Motor neuron (in vitro differentiated cells): ENCODE results near the gene RFTN2. TPM values are rescaled to one million over a fixed set of nuclear protein-coding genes. Genes with fewer than 3 reads are reported as not detected.
"Not testable (repeated sequence)": the region's sequence is repeated elsewhere in the genome, so short reads cannot be mapped to it uniquely, and the experiment has no call there.

Experiments
- ATAC-seq, 8 experiments: fragments of 200-7000 bp; cut with Tn5 transposase; replicated peaks in 6 of 8; 2 replicates each; pipeline ENCODE4 v1.8.0; 2021; ENCODE audit warnings: mild to moderate bottlenecking in 8 of 8, moderate library complexity in 8 of 8
- H3K27ac ChIP-seq, 2 donors: fragments of 250-450 bp; sonication (Bioruptor Pico); 2 replicates each; pipeline ENCODE4 v1.9.0; 2021; ENCODE audit warnings: antibody characterized with exemption in 2 of 2, mild to moderate bottlenecking in 2 of 2, moderate library complexity in 1 of 2
- H3K4me1 ChIP-seq, 2 donors: fragments of 250-450 bp; sonication (Bioruptor Pico); replicated peaks in 1 of 2; 2 replicates each; pipeline ENCODE4 v1.6.1; 2021; ENCODE audit warnings: antibody characterized with exemption in 2 of 2, mild to moderate bottlenecking in 2 of 2, moderate library complexity in 1 of 2
- H3K4me3 ChIP-seq, 5 donors: fragments of 250-450 bp; sonication (Bioruptor Pico); 2 replicates each; pipeline ENCODE4 v1.9.0; 2021; ENCODE audit warnings: antibody characterized with exemption in 5 of 5, mild to moderate bottlenecking in 5 of 5, moderate library complexity in 4 of 5
- WGBS, 10 experiments: fragments of 450-650 bp; shearing (Covaris generic); methylation state at CpG; one replicate each; pipeline ENCODE4 v1.0.0; 2022; 5-methylcytosine and 5-hydroxymethylcytosine counted together
- in situ Hi-C, 9 experiments: fragments of 400-800 bp; cut with MboI; loops; one replicate each; pipeline ENCODE4 v1.15.0; 2021; ENCODE audit warnings: low sequenced_read_pairs in 9 of 9, low pct_unique_long_range_greater_than_20kb in 2 of 9; ENCODE audit not compliant: unreplicated experiment in 9 of 9
- total RNA-seq, 8 experiments: library from RNA; unstranded; fragments of 300-600 nt; gene quantifications; 2 replicates each; pipeline versions ENCODE4 v1.2.3 to v1.2.4, GENCODE V29; 2022

The RFTN2 gene
- 10 to 100 TPM in 1 of 8 experiments, 1 to 10 TPM in 4, under 1 TPM in 3; 0.63 to 22.7 (median 2.3) TPM for total RNA-seq

- peaks cover 0 to 11% of the 10 kb centered on the region in 2 donors for H3K4me1 ChIP-seq
- no peak for ATAC-seq
- H3K4me3 ChIP-seq = peak within 1 kb of the TSS; percentile 22 to 34 (median 28)
- in situ Hi-C loops = no loop called here
- 4 to 38% (median 14%) methylated on average over 1 to 3 of the region's 3 CpGs for WGBS, 10 experiments
- H3K27ac ChIP-seq = no peak within 1 kb of the TSS
Measured at GRCh38 chr2:197675246-197675645, at the start of gene RFTN2. TSS of gene RFTN2 (minus strand) at chr2:197675587. CDS start at chr2:197675458, 129 bp downstream.

- Histone ChIP-seq H3K4me3 (no peak overlapping the region), H3K4me1 (no peaks in the 10 kb centered on the region), H3K27ac (no peak overlapping the region)
- in situ Hi-C loops = no loop called here
- WGBS, 10 experiments = 83 to 100% (median 100%) methylated on average over 2 of the region's 2 CpGs
- ATAC-seq = no peak
Measured at GRCh38 chr2:197717863-197718262, 42.5 kb upstream of the RFTN2 start.

- no peak for ATAC-seq
- in situ Hi-C loops = no loop called here
- H3K4me1 ChIP-seq = peaks cover 7 to 8% of the 10 kb centered on the region in 2 donors
- H3K4me3 ChIP-seq = no peak overlapping the region
- WGBS, 10 experiments = 64 to 100% (median 93%) methylated on average over 2 to 3 of the region's 3 CpGs; no CpG with 5 or more reads in 1 of the 10 experiments
- no peak overlapping the region for H3K27ac ChIP-seq
Measured at GRCh38 chr2:197713271-197713670, 37.9 kb upstream of the RFTN2 start.

GRCh38 chr2:197711578-197711977 is 36.2 kb upstream of the RFTN2 start:
- peak in 2 of 8 experiments; percentile 56 to 73 for ATAC-seq
- in situ Hi-C loops = no loop called here
- H3K4me1 ChIP-seq = peaks cover 15 to 20% of the 10 kb centered on the region in 2 donors
- no peak overlapping the region for H3K27ac ChIP-seq
- H3K4me3 ChIP-seq = no peak overlapping the region

- no peak overlapping the region for H3K4me3 ChIP-seq
- H3K27ac ChIP-seq = no peak overlapping the region
- in situ Hi-C loops = no loop called here
- ATAC-seq = no peak
- peaks cover 15 to 20% of the 10 kb centered on the region in 2 donors for H3K4me1 ChIP-seq
Measured at GRCh38 chr2:197710424-197711042, 35.1 kb upstream of the RFTN2 start.

GRCh38 chr2:197709140-197709539 is 33.8 kb upstream of the RFTN2 start:
- H3K27ac ChIP-seq, H3K4me3 ChIP-seq, ATAC-seq: not testable (repeated sequence)
- 70 to 100% (median 80%) methylated on average over 1 to 5 of the region's 7 CpGs; no CpG with 5 or more reads in 3 of the 10 experiments for WGBS, 10 experiments
- in situ Hi-C loops = loop anchor here in 1 of 9 experiments (10.0 kb wide), 1 partner anchor 66 kb away; no protein-coding TSS in a partner anchor
- H3K4me1 ChIP-seq = peaks cover 20% of the 10 kb centered on the region in 2 donors

GRCh38 chr2:197708331-197708730 is 32.9 kb upstream of the RFTN2 start:
- no peak overlapping the region for H3K27ac ChIP-seq
- H3K4me3 ChIP-seq = peak overlapping the region in 1 of 5 donors; percentile 81
- no peak for ATAC-seq

GRCh38 chr2:197707316-197708213 is 32.2 kb upstream of the RFTN2 start:
- 0 to 17% (median 3%) methylated on average over 1 to 4 of the region's 4 CpGs; no CpG with 5 or more reads in 1 of the 10 experiments for WGBS, 10 experiments
- Histone ChIP-seq H3K4me1 (peaks cover 20% of the 10 kb centered on the region in 2 donors), H3K4me3 (peak overlapping the region; percentile 64 to 89 (median 78)), H3K27ac (no peak overlapping the region)
- ATAC-seq = no peak
- in situ Hi-C loops = loop anchor here in 1 of 9 experiments (10.0 kb wide), 1 partner anchor 67 kb away; no protein-coding TSS in a partner anchor

More at GRCh38 chr2:197708331-197708730, 32.9 kb upstream of the RFTN2 start:
- WGBS, 10 experiments = 0 to 80% (median 31%) methylated on average over 1 to 2 of the region's 2 CpGs
- in situ Hi-C loops = loop anchor here in 1 of 9 experiments (10.0 kb wide), 1 partner anchor 66 kb away; no protein-coding TSS in a partner anchor
- H3K4me1 ChIP-seq = peaks cover 20% of the 10 kb centered on the region in 2 donors

GRCh38 chr2:197706839-197707207 is 31.4 kb upstream of the RFTN2 start:
- in situ Hi-C loops = loop anchor here in 1 of 9 experiments (10.0 kb wide), 1 partner anchor 68 kb away; no protein-coding TSS in a partner anchor
- H3K27ac ChIP-seq = no peak overlapping the region

GRCh38 chr2:197705912-197706838 is 30.8 kb upstream of the RFTN2 start:
- Histone ChIP-seq H3K4me1 (peaks cover 20% of the 10 kb centered on the region in 2 donors), H3K4me3 (peak overlapping the region; percentile 64 to 89 (median 78)), H3K27ac (no peak overlapping the region)
- WGBS, 10 experiments = 0 to 33% (median 6%) methylated on average over 1 to 16 of the region's 38 CpGs; no CpG with 5 or more reads in 2 of the 10 experiments
- in situ Hi-C loops = loop anchor here in 1 of 9 experiments (10.0 kb wide), 1 partner anchor 69 kb away; no protein-coding TSS in a partner anchor
- peak in 4 of 8 experiments; percentile 0 to 2 (median 2) for ATAC-seq

More at GRCh38 chr2:197706839-197707207, 31.4 kb upstream of the RFTN2 start:
- no peak for ATAC-seq
- peaks cover 20% of the 10 kb centered on the region in 2 donors for H3K4me1 ChIP-seq
- 0 to 40% (median 32%) methylated on average over 1 to 3 of the region's 5 CpGs; no CpG with 5 or more reads in 2 of the 10 experiments for WGBS, 10 experiments
- H3K4me3 ChIP-seq = peak overlapping the region; percentile 64 to 89 (median 78)

GRCh38 chr2:197705121-197705911 is 29.9 kb upstream of the RFTN2 start, which contains the start of gene MARS2:
TSS of gene MARS2 (plus strand) at chr2:197705369. CDS start at chr2:197705406, 37 bp downstream.
- ATAC-seq = peak; percentile 83 to 95 (median 92)
- Histone ChIP-seq H3K4me3 (peak within 1 kb of the TSS; percentile 64 to 89 (median 78)), H3K4me1 (peaks cover 20% of the 10 kb centered on the region in 2 donors), H3K27ac (peak within 1 kb of the TSS; percentile 62 to 85)
- WGBS, 10 experiments = 0 to 1% (median 0%) methylated on average over 2 to 25 of the region's 86 CpGs; no CpG with 5 or more reads in 6 of the 10 experiments
- in situ Hi-C loops = loop anchor here in 1 of 9 experiments (10.0 kb wide), 1 partner anchor 69 kb away; no protein-coding TSS in a partner anchor
